Measurements from ENCODE around the gene NRDC. TPM values are rescaled to one million over a fixed set of nuclear protein-coding genes. Genes with fewer than 3 reads are reported as not detected.
A peak's percentile ranks its signal among the peaks of the same experiment; 100 is the strongest.

The NRDC gene
- total RNA-seq: 10 to 100 TPM; 35.1 to 83.7 (median 64.1) TPM

DNA sequence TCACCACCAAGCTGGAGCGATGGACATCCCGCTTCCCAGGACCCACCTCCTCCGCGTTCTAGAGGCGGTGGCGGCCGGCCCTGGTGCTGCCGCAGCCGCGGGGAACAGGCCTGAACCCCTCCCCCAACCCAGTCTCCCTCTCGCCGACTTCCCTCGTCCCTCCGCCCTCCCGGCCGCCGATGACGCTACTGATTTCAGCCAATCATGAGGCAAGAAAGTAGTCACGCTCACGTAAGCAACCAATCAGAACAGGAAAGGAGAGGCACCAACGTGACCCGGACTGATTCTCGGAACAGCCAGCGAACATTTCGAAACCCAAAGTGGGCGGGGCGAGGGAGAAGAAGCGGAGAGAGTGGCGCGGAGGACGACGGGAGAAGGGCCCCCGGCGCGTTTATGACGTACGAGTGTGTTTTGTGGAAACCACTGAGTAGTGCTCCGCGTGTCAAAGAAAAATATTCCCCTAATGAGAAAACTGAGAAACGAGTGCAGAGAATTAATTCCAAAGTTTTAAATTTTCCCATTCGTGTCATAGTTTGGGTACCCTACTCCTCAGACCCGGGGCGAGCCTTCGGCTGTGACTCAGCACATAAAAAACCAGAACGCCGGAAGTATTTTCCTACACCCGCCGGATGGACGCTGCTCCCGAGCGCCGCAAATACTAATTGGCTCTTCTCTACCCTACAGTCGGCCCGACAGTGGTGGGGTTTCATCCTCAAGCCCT lies at the start of gene NRDC:
Gene NRDC (minus strand): TSS at position 112 of the 721 bp plus-strand sequence. CDS start 112 bp downstream, outside the sequence.
- WGBS, 2 donors: 0% methylated on average over 25 to 33 of the region's 54 CpGs
- peak; percentile 98 for DNase-seq
- TF ChIP-seq CTCF (IDR thresholded peaks at IDR 0.05) (no peak), POLR2A (IDR thresholded peaks at IDR 0.05) (peak in 3 of 4 donors; percentile 83 to 95 (median 90))
- intact Hi-C loops (cut with DNase I): no loop called here
- Histone ChIP-seq H3K4me3 (peak within 1 kb of the TSS; percentile 79 to 93 (median 88)), H3K27ac (peak within 1 kb of the TSS; percentile 97 to 99 (median 98)), H3K9me3 (no peaks in the 10 kb centered on the region), H3K36me3 (peaks cover 0 to 6% (median 0%) of the 10 kb centered on the region in 3 donors), H3K4me1 (peaks cover 11 to 48% (median 34%) of the 10 kb centered on the region in 3 donors), H3K27me3 (peaks cover 0 to 29% (median 0%) of the 10 kb centered on the region in 4 donors)

DNA sequence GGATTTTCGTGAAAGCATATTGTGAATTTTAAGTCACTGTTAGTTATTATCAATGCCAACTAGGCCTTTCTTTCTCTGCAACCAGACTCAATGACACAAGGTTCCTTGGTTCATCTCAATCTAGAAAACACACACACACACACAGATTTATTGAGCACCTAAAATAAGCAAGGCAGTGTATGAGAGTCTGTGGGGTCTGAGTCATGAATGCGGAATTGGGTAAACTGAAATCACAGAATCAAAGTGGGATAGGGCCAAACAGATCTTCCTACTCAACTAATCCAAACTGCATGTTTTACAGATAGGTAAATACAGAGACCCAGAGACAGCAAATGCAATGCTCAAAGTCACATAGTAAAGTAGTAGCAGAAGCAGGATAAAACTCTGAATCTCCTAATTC lies 48.5 kb upstream of the NRDC start:
- intact Hi-C loops (cut with DNase I): no loop called here
- TF ChIP-seq CTCF (IDR thresholded peaks at IDR 0.05) (no peak), POLR2A (IDR thresholded peaks at IDR 0.05) (no peak)
- Histone ChIP-seq H3K27me3 (peaks cover 0 to 57% (median 0%) of the 10 kb centered on the region in 4 donors), H3K4me1 (no peaks in the 10 kb centered on the region), H3K36me3 (no peaks in the 10 kb centered on the region), H3K27ac (no peak overlapping the region), H3K4me3 (no peak overlapping the region), H3K9me3 (no peaks in the 10 kb centered on the region)
- DNase-seq: no peak
- WGBS, 2 donors: 88 to 97% methylated on average over 2 of the region's 2 CpGs

GRCh38 chr1:51926171-51926812 lies 47.8 kb upstream of the NRDC start:
- Histone ChIP-seq H3K27me3 (peaks cover 0 to 62% (median 0%) of the 10 kb centered on the region in 4 donors), H3K9me3 (no peaks in the 10 kb centered on the region), H3K4me1 (no peaks in the 10 kb centered on the region), H3K4me3 (no peak overlapping the region), H3K36me3 (no peaks in the 10 kb centered on the region), H3K27ac (no peak overlapping the region)
- no peak for TF ChIP-seq POLR2A (IDR thresholded peaks at IDR 0.05)
- TF ChIP-seq CTCF (IDR thresholded peaks at IDR 0.05): peak in 2 of 6 experiments; percentile 11 to 23
- WGBS, 2 donors: 62 to 71% methylated on average over 5 of the region's 5 CpGs
- intact Hi-C loops (cut with DNase I): no loop called here
- DNase-seq: no peak

DNA sequence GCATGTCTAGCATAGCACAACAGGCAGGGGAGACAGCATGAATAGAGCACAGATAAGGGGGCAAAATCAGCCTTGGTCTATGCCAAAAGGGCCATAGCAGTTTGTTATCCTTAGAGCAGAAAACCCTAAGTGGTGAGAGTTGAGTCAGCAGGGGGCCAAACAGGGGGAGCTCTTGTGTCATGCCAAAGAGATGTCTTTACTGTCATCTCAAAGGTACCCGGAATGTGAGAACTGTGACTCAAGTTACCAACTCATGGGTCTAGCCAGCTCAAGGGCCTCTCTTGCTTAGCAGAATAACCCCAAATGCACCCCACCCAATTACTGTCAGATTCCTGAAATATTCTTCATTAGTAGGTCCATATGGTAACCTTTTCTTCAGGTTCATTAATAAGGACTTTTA lies 45.9 kb upstream of the NRDC start:
- Histone ChIP-seq H3K4me1 (no peaks in the 10 kb centered on the region), H3K27ac (no peak overlapping the region), H3K4me3 (no peak overlapping the region), H3K27me3 (peaks cover 0 to 63% (median 0%) of the 10 kb centered on the region in 4 donors), H3K36me3 (no peaks in the 10 kb centered on the region), H3K9me3 (no peaks in the 10 kb centered on the region)
- no peak for TF ChIP-seq POLR2A (IDR thresholded peaks at IDR 0.05)
- no peak for TF ChIP-seq CTCF (IDR thresholded peaks at IDR 0.05)
- intact Hi-C loops (cut with DNase I): no loop called here
- 58 to 64% methylated on average over 1 of the region's 1 CpG for WGBS, 2 donors
- no peak for DNase-seq

GRCh38 chr1:51922040-51922439 lies 43.5 kb upstream of the NRDC start:
- TF ChIP-seq CTCF (IDR thresholded peaks at IDR 0.05) (no peak), POLR2A (IDR thresholded peaks at IDR 0.05) (no peak)
- Histone ChIP-seq H3K9me3 (no peaks in the 10 kb centered on the region), H3K27me3 (peaks cover 0 to 71% (median 0%) of the 10 kb centered on the region in 4 donors), H3K4me1 (no peaks in the 10 kb centered on the region), H3K4me3 (no peak overlapping the region), H3K27ac (no peak overlapping the region), H3K36me3 (no peaks in the 10 kb centered on the region)
- WGBS, 2 donors: 60 to 63% methylated on average over 2 to 3 of the region's 3 CpGs
- intact Hi-C loops (cut with DNase I): no loop called here
- DNase-seq: no peak

Measured in esophagus squamous epithelium (tissue), 5 donors.